K562 (cell line): ENCODE measurements around the gene ISOC1.

ENCODE experiments used
- CBFB ChIP-seq: sonication (generic); formaldehyde crosslinking; IDR thresholded peaks from 2 replicates; pipeline ENCODE4 v1.4.0; 2020; ENCODE audit warnings: mild to moderate bottlenecking, missing genetic modification reagents
- CHD1 ChIP-seq: fragments of 200-600 bp; sonication (generic); IDR thresholded peaks from one replicate; pipeline ENCODE4 v1.6.1; 2012; ENCODE audit warnings: mild to moderate bottlenecking, moderate library complexity, low read length, inconsistent platforms
- SRF ChIP-seq, 2 experiments: fragments of 250-450, 450-650 bp in 1 of 2; sonication (Bioruptor Pico) in 1 of 2; sonication (generic) in 1 of 2; formaldehyde crosslinking; IDR thresholded peaks; 2 replicates each; pipeline versions ENCODE4 v1.5.0 to v1.5.1; 2020 to 2022; ENCODE audit warnings: mild to moderate bottlenecking in 1 of 2, missing genetic modification reagents in 1 of 2
- TOE1 ChIP-seq, 2 experiments: fragments of 450-650 bp in 1 of 2; sonication (generic) in 1 of 2; formaldehyde crosslinking in 1 of 2; IDR thresholded peaks; 2 replicates each; pipeline versions ENCODE4 v1.7.1 to v1.8.0; 2016 to 2022; ENCODE audit warnings: borderline replicate concordance in 2 of 2, mild to moderate bottlenecking in 2 of 2, antibody characterized with exemption in 1 of 2, inconsistent platforms in 1 of 2, low read depth in 1 of 2, missing genetic modification reagents in 1 of 2, moderate library complexity in 1 of 2
- ZNF224 ChIP-seq: sonication (generic); formaldehyde crosslinking; IDR thresholded peaks from 2 replicates; pipeline ENCODE4 v1.8.0; 2022; ENCODE audit warnings: mild to moderate bottlenecking, missing genetic modification reagents

GRCh38 chr5:129069292-129069691, 25.3 kb upstream of the ISOC1 start:
- TF ChIP-seq TOE1 (IDR thresholded peaks at IDR 0.05; ENCODE audit: borderline replicate concordance) (no peak), TOE1 (CRISPR knock-in tag; IDR thresholded peaks at IDR 0.05; ENCODE audit: borderline replicate concordance, low read depth) (no peak), SRF (CRISPR knock-in tag; IDR thresholded peaks at IDR 0.05) (no peak), ZNF224 (CRISPR knock-in tag) (no peak), CHD1 (no peak), CBFB (no peak)
